Vagina (tissue), 2 donors: ENCODE measurements around the gene AHDC1.

Source experiments
- CTCF ChIP-seq, 3 experiments: fragments of 450-650 bp in 2 of 3; fragments of 200-600 bp in 1 of 3; sonication (generic) in 1 of 3; IDR thresholded peaks; one replicate each; pipeline ENCODE4 v1.5.1; 2017 to 2019; ENCODE audit warnings: antibody characterized with exemption in 3 of 3, mild to moderate bottlenecking in 2 of 3, moderate library complexity in 2 of 3
- POLR2A ChIP-seq, 2 donors: fragments of 450-650 bp; IDR thresholded peaks; one replicate each; pipeline ENCODE4 v1.6.1; 2017; ENCODE audit warnings: antibody characterized with exemption in 2 of 2, mild to moderate bottlenecking in 2 of 2, moderate library complexity in 2 of 2
- POLR2AphosphoS5 ChIP-seq, 2 donors: sonication (generic); formaldehyde crosslinking; IDR thresholded peaks; one replicate each; pipeline ENCODE4 v1.9.0; 2017; ENCODE audit warnings: antibody characterized with exemption in 2 of 2, mild to moderate bottlenecking in 2 of 2, low read depth in 1 of 2; ENCODE audit not compliant: insufficient read depth in 1 of 2

GRCh38 chr1:27499142-27499541 lies 104.8 kb downstream of the AHDC1 start:
- no peak for TF ChIP-seq CTCF (IDR thresholded peaks at IDR 0.05)
- TF ChIP-seq POLR2A (IDR thresholded peaks at IDR 0.05) = no peak
- no peak for TF ChIP-seq POLR2AphosphoS5 (IDR thresholded peaks at IDR 0.05; ENCODE audit: insufficient read depth in 1 of 2, low read depth in 1 of 2)
